ENCODE measurements around the gene NEUROD2.

The NEUROD2 gene

GRCh38 chr17:39651923-39652586 lies 44.3 kb upstream of the NEUROD2 start:
- TF ChIP-seq FOXP2 (optimal IDR thresholded peaks at IDR 0.05; ENCODE audit: borderline replicate concordance, extremely low read depth, extremely low read length, insufficient read depth): no peak
- no peak for TF ChIP-seq TAF1 (IDR thresholded peaks at IDR 0.05; ENCODE audit: borderline replicate concordance, insufficient read depth, low read length)
- no peak for TF ChIP-seq SIN3A (IDR thresholded peaks at IDR 0.05; ENCODE audit: borderline replicate concordance, insufficient read depth, low read length)
- no peak for TF ChIP-seq POLR2AphosphoS5 (IDR thresholded peaks at IDR 0.05; ENCODE audit: low read depth, low read length)
- TF ChIP-seq REST (IDR thresholded peaks at IDR 0.05; ENCODE audit: insufficient read depth in 1 of 2, low read depth in 2 of 2, low read length in 2 of 2): no peak

GRCh38 chr17:39650121-39650579 lies 42.4 kb upstream of the NEUROD2 start:
- no peak for TF ChIP-seq SIN3A (IDR thresholded peaks at IDR 0.05; ENCODE audit: borderline replicate concordance, insufficient read depth, low read length)
- TF ChIP-seq POLR2AphosphoS5 (IDR thresholded peaks at IDR 0.05; ENCODE audit: low read depth, low read length): no peak
- TF ChIP-seq TAF1 (IDR thresholded peaks at IDR 0.05; ENCODE audit: borderline replicate concordance, insufficient read depth, low read length): no peak
- TF ChIP-seq REST (IDR thresholded peaks at IDR 0.05; ENCODE audit: insufficient read depth in 1 of 2, low read depth in 2 of 2, low read length in 2 of 2): no peak
- no peak for TF ChIP-seq FOXP2 (optimal IDR thresholded peaks at IDR 0.05; ENCODE audit: borderline replicate concordance, extremely low read depth, extremely low read length, insufficient read depth)

- TF ChIP-seq FOXP2 (optimal IDR thresholded peaks at IDR 0.05; ENCODE audit: borderline replicate concordance, extremely low read depth, extremely low read length, insufficient read depth): no peak
- no peak for TF ChIP-seq SIN3A (IDR thresholded peaks at IDR 0.05; ENCODE audit: borderline replicate concordance, insufficient read depth, low read length)
- no peak for TF ChIP-seq TAF1 (IDR thresholded peaks at IDR 0.05; ENCODE audit: borderline replicate concordance, insufficient read depth, low read length)
- TF ChIP-seq POLR2AphosphoS5 (IDR thresholded peaks at IDR 0.05; ENCODE audit: low read depth, low read length): no peak
- no peak for TF ChIP-seq REST (IDR thresholded peaks at IDR 0.05; ENCODE audit: insufficient read depth in 1 of 2, low read depth in 2 of 2, low read length in 2 of 2)
These were observed 41.1 kb upstream of the NEUROD2 start for GRCh38 chr17:39648616-39649366.

GRCh38 chr17:39647256-39647655 lies 39.5 kb upstream of the NEUROD2 start:
- TF ChIP-seq SIN3A (IDR thresholded peaks at IDR 0.05; ENCODE audit: borderline replicate concordance, insufficient read depth, low read length) (no peak), TAF1 (IDR thresholded peaks at IDR 0.05; ENCODE audit: borderline replicate concordance, insufficient read depth, low read length) (no peak), FOXP2 (optimal IDR thresholded peaks at IDR 0.05; ENCODE audit: borderline replicate concordance, extremely low read depth, extremely low read length, insufficient read depth) (no peak), REST (IDR thresholded peaks at IDR 0.05; ENCODE audit: insufficient read depth in 1 of 2, low read depth in 2 of 2, low read length in 2 of 2) (no peak), POLR2AphosphoS5 (IDR thresholded peaks at IDR 0.05; ENCODE audit: low read depth, low read length) (no peak)

All from PFSK-1 (cell line).